ENCODE data around the gene TAF1C. TPM values are rescaled to one million over a fixed set of nuclear protein-coding genes. Genes with fewer than 3 reads are reported as not detected.

Gene TAF1C
- total and polyA plus RNA-seq, 3 donors from 2014 or later: 42.1 to 101 (median 101) TPM

- TF ChIP-seq CTCF (IDR thresholded peaks at IDR 0.05) (no peak), POLR2A (IDR thresholded peaks at IDR 0.05) (no peak)
- H3K27ac ChIP-seq: no peak overlapping the region
- DNase-seq: no peak
- intact Hi-C loops (cut with DNase I; ENCODE audit: low total_unique reads): no loop called here
- H3K36me3 ChIP-seq (ENCODE audit: low read depth, missing control alignments): no peaks in the 10 kb centered on the region
- H3K9me3 ChIP-seq: no peaks in the 10 kb centered on the region
- H3K4me3 ChIP-seq: no peak overlapping the region
- 82 to 84% methylated on average over 13 of the region's 13 CpGs for WGBS, 2 donors
- peaks cover 15% of the 10 kb centered on the region for H3K4me1 ChIP-seq
- no peaks in the 10 kb centered on the region for H3K27me3 ChIP-seq
Observed at GRCh38 chr16:84141143-84141670, 45.6 kb downstream of the TAF1C start.

GRCh38 chr16:84139628-84140258, 47.1 kb downstream of the TAF1C start:
- intact Hi-C loops (cut with DNase I; ENCODE audit: low total_unique reads): no loop called here
- Histone ChIP-seq H3K4me3 (no peak overlapping the region), H3K4me1 (peaks cover 15% of the 10 kb centered on the region), H3K9me3 (no peaks in the 10 kb centered on the region), H3K27me3 (no peaks in the 10 kb centered on the region), H3K36me3 (ENCODE audit: low read depth, missing control alignments) (no peaks in the 10 kb centered on the region), H3K27ac (peak overlapping the region in 1 of 2 donors; percentile 61)
- no peak for DNase-seq
- 73 to 81% methylated on average over 6 of the region's 6 CpGs for WGBS, 2 donors
- TF ChIP-seq POLR2A (IDR thresholded peaks at IDR 0.05): no peak

- Histone ChIP-seq H3K9me3 (no peaks in the 10 kb centered on the region), H3K36me3 (ENCODE audit: low read depth, missing control alignments) (no peaks in the 10 kb centered on the region), H3K4me3 (no peak overlapping the region), H3K27ac (peak overlapping the region in 1 of 2 donors; percentile 61), H3K27me3 (no peaks in the 10 kb centered on the region), H3K4me1 (peaks cover 12% of the 10 kb centered on the region)
- DNase-seq: no peak
- intact Hi-C loops (cut with DNase I; ENCODE audit: low total_unique reads): no loop called here
- WGBS, 2 donors: 55 to 57% methylated on average over 14 of the region's 14 CpGs
- TF ChIP-seq POLR2A (IDR thresholded peaks at IDR 0.05) (no peak), CTCF (IDR thresholded peaks at IDR 0.05) (no peak)
Observed at GRCh38 chr16:84138824-84139627, 47.8 kb downstream of the TAF1C start.

GRCh38 chr16:84138500-84138823, 48.4 kb downstream of the TAF1C start:
- no peak for TF ChIP-seq CTCF (IDR thresholded peaks at IDR 0.05)
- no peak for TF ChIP-seq POLR2A (IDR thresholded peaks at IDR 0.05)
- H3K4me1 ChIP-seq: peaks cover 6% of the 10 kb centered on the region
- H3K9me3 ChIP-seq: no peaks in the 10 kb centered on the region
- intact Hi-C loops (cut with DNase I; ENCODE audit: low total_unique reads): no loop called here
- DNase-seq: no peak
- 56 to 60% methylated on average over 2 of the region's 2 CpGs for WGBS, 2 donors
- H3K27ac ChIP-seq: no peak overlapping the region
- no peak overlapping the region for H3K4me3 ChIP-seq
- H3K36me3 ChIP-seq (ENCODE audit: low read depth, missing control alignments): no peaks in the 10 kb centered on the region
- H3K27me3 ChIP-seq: no peaks in the 10 kb centered on the region

GRCh38 chr16:84137769-84138357, 49.0 kb downstream of the TAF1C start:
- H3K9me3 ChIP-seq: no peaks in the 10 kb centered on the region
- no peak for DNase-seq
- H3K27me3 ChIP-seq: no peaks in the 10 kb centered on the region
- WGBS, 2 donors: 83 to 93% methylated on average over 7 of the region's 7 CpGs
- H3K4me3 ChIP-seq: no peak overlapping the region
- H3K36me3 ChIP-seq (ENCODE audit: low read depth, missing control alignments): no peaks in the 10 kb centered on the region
- peaks cover 6% of the 10 kb centered on the region for H3K4me1 ChIP-seq
- no peak overlapping the region for H3K27ac ChIP-seq
- intact Hi-C loops (cut with DNase I; ENCODE audit: low total_unique reads): no loop called here
- TF ChIP-seq POLR2A (IDR thresholded peaks at IDR 0.05) (no peak), CTCF (IDR thresholded peaks at IDR 0.05) (no peak)
